GM12878 (cell line): Measurements from ENCODE around the gene CENPP. TPM values are rescaled to one million over a fixed set of nuclear protein-coding genes. Genes with fewer than 3 reads are reported as not detected.

ENCODE experiments used
- ATAC-seq: fragments of 200-7000 bp; cut with Tn5 transposase; 3 replicates; pipeline ENCODE4 v1.9.1; 2020; ENCODE audit warnings: mild to moderate bottlenecking, moderate library complexity
- BruUV-seq: library from RNA; stranded (reverse); fragments of 400-500 nt; replicated peaks from 2 replicates; lab custom pipeline; 2021; lab: Mats Ljungman, UMichigan
- CTCF ChIA-PET: fragments of 300-600 bp; sonication (Branson Sonifier 250); formaldehyde crosslinking; extraction: SDS; loops from one replicate; lab custom pipeline; 2021; ENCODE audit warnings: inconsistent platforms; lab: Yijun Ruan, JAX
- POLR2A ChIA-PET: fragments of 350-600 bp; formaldehyde crosslinking; extraction: SDS; loops from one replicate; lab custom pipeline; 2021; ENCODE audit warnings: inconsistent platforms; lab: Charles Lee
- RAD21 ChIA-PET: fragments of 300-600 bp; sonication (Branson Sonifier 250); formaldehyde crosslinking; loops from one replicate; lab custom pipeline; 2023; ENCODE audit warnings: antibody characterized with exemption; ENCODE audit not compliant: unreplicated experiment; lab: Charles Lee
- SMC1A ChIA-PET: fragments of 300-600 bp; sonication (Branson Sonifier 250); formaldehyde crosslinking; loops from one replicate; lab custom pipeline; 2023; ENCODE audit not compliant: unreplicated experiment, uncharacterized antibody; lab: Charles Lee
- DNase-seq: peaks from one replicate; pipeline ENCODE4 v3.0.0-alpha.2; 2011; ENCODE audit warnings: low read depth, low spot score
- FAIRE-seq: peaks from 3 replicates; lab custom pipeline; 2011; peaks lifted over from hg19 to GRCh38; lab: Jason Lieb, UNC
- H2AFZ ChIP-seq: 2 replicates; pipeline ENCODE4 v1.6.0; 2011; ENCODE audit warnings: low read depth, low read length, control low read depth; ENCODE audit not compliant: control insufficient read depth
- H3K27ac ChIP-seq: 2 replicates; pipeline ENCODE4 v1.5.1; 2011; ENCODE audit warnings: control low read depth; ENCODE audit not compliant: control insufficient read depth, insufficient read depth
- H3K27me3 ChIP-seq, 2 experiments: replicated peaks in 1 of 2; 2 replicates each; pipeline versions ENCODE4 v1.6.0 to v1.6.1; 2011; ENCODE audit warnings: low read length in 1 of 2; ENCODE audit not compliant: control insufficient read depth in 2 of 2, insufficient read depth in 2 of 2
- H3K36me3 ChIP-seq, 2 experiments: 2 replicates each; pipeline ENCODE4 v1.5.1; 2011; ENCODE audit warnings: low read length in 1 of 2; ENCODE audit not compliant: control insufficient read depth in 2 of 2, insufficient read depth in 2 of 2
- H3K4me1 ChIP-seq: 2 replicates; pipeline ENCODE4 v1.6.1; 2011; ENCODE audit warnings: mild to moderate bottlenecking, low read length, moderate library complexity, mixed read lengths; ENCODE audit not compliant: control insufficient read depth, insufficient read depth
- H3K4me2 ChIP-seq: 2 replicates; pipeline ENCODE4 v1.6.0; 2011; ENCODE audit warnings: control low read depth; ENCODE audit not compliant: control insufficient read depth, insufficient read depth
- H3K4me3 ChIP-seq: fragments of 200-600 bp; sonication (generic); 2 replicates; pipeline ENCODE4 v1.5.1; 2016
- H3K79me2 ChIP-seq: 2 replicates; pipeline ENCODE4 v1.6.0; 2011; ENCODE audit warnings: low read length; ENCODE audit not compliant: control insufficient read depth, insufficient read depth
- H3K9ac ChIP-seq: 2 replicates; pipeline ENCODE4 v1.8.0; 2011; ENCODE audit warnings: low read length, control low read depth, mixed read lengths; ENCODE audit not compliant: control insufficient read depth, insufficient read depth
- H3K9me3 ChIP-seq: replicated peaks from 3 replicates; pipeline ENCODE4 v1.5.1; 2011; ENCODE audit warnings: mild to moderate bottlenecking, low read length; ENCODE audit not compliant: control insufficient read depth, insufficient read depth
- H4K20me1 ChIP-seq: 2 replicates; pipeline ENCODE4 v1.6.0; 2011; ENCODE audit not compliant: control insufficient read depth, insufficient read depth
- ASH2L ChIP-seq: fragments of 300-600, 200-600 bp; sonication (generic); IDR thresholded peaks from 2 replicates; pipeline ENCODE4 v1.6.1; 2017; ENCODE audit warnings: low read depth, mild to moderate bottlenecking, borderline replicate concordance
- CBX5 ChIP-seq: sonication (generic); IDR thresholded peaks from 2 replicates; pipeline ENCODE4 v1.6.1; 2016; ENCODE audit warnings: low read depth, moderate library complexity, mild to moderate bottlenecking, inconsistent platforms
- IKZF2 ChIP-seq, 2 experiments: fragments of 450-650 bp; IDR thresholded peaks; 2 replicates each; pipeline ENCODE4 v1.6.1; 2017; ENCODE audit warnings: mild to moderate bottlenecking in 2 of 2, moderate library complexity in 2 of 2
- KLF5 ChIP-seq: fragments of 450-650 bp; IDR thresholded peaks from 2 replicates; pipeline ENCODE4 v1.6.1; 2014; ENCODE audit warnings: mild to moderate bottlenecking; ENCODE audit not compliant: partially characterized antibody
- MEF2B ChIP-seq: fragments of 450-650 bp; IDR thresholded peaks from 2 replicates; pipeline ENCODE4 v1.6.1; 2018; ENCODE audit warnings: mild to moderate bottlenecking, moderate library complexity; ENCODE audit not compliant: partially characterized antibody, poor library complexity, severe bottlenecking
- MYC ChIP-seq: IDR thresholded peaks from 2 replicates; pipeline ENCODE4 v1.6.1; 2011; ENCODE audit warnings: mild to moderate bottlenecking, low read length, moderate library complexity, inconsistent platforms; ENCODE audit not compliant: insufficient read depth, insufficient replicate concordance, insufficient read length, severe bottlenecking
- NFYA ChIP-seq: IDR thresholded peaks from 2 replicates; pipeline ENCODE4 v1.6.1; 2011; ENCODE audit warnings: low read depth, mild to moderate bottlenecking, low read length, improper control_type of control experiment, borderline replicate concordance
- PAX8 ChIP-seq: fragments of 450-650 bp; IDR thresholded peaks from 2 replicates; pipeline ENCODE4 v1.6.1; 2017; ENCODE audit warnings: mild to moderate bottlenecking, moderate library complexity
- POU2F2 ChIP-seq: IDR thresholded peaks from 3 replicates; pipeline ENCODE4 v1.6.1; 2011; ENCODE audit warnings: low read depth, mild to moderate bottlenecking, low read length, borderline replicate concordance
- SIX5 ChIP-seq: IDR thresholded peaks from 2 replicates; pipeline ENCODE4 v1.6.1; 2011; ENCODE audit warnings: mild to moderate bottlenecking, low read depth, low read length, moderate library complexity; ENCODE audit not compliant: severe bottlenecking
- SMARCA5 ChIP-seq: fragments of 450-650 bp; IDR thresholded peaks from 2 replicates; pipeline ENCODE4 v1.6.1; 2017; ENCODE audit warnings: mild to moderate bottlenecking
- SUPT20H ChIP-seq: IDR thresholded peaks from 2 replicates; pipeline ENCODE4 v1.6.1; 2011; ENCODE audit warnings: low read depth, mild to moderate bottlenecking, low read length, moderate library complexity, borderline replicate concordance; ENCODE audit not compliant: control insufficient read depth
- WGBS: methylation state at CpG from one replicate; pipeline ENCODE4 v1.1.6; 2016; ENCODE audit warnings: low lambda C conversion rate; ENCODE audit not compliant: insufficient replicate concordance, insufficient coverage; ENCODE audit errors: missing lambda C conversion rate; 5-methylcytosine and 5-hydroxymethylcytosine counted together
- in situ Hi-C: fragments of 300-500 bp; cut with MboI; formaldehyde crosslinking; loops from 9 replicates; pipeline ENCODE4 v1.14.3; 2018; ENCODE audit warnings: mixed read lengths
- intact Hi-C: fragments of 100-400 bp; cut with micrococcal nuclease; formaldehyde crosslinking; loops from one replicate; pipeline ENCODE4 v1.14.2; 2022; ENCODE audit not compliant: unreplicated experiment
- polyA plus RNA-seq, 11 experiments: library from polyadenylated mRNA; depleted of rRNA in 4 of 11; unstranded in 6 of 11; stranded (reverse) in 5 of 11; fragments of >200 nt; fragmentation: Nextera tagmentation in 4 of 11; fragmentation: Illumina TruSeq in 1 of 11; extraction: Ambion mirVana in 4 of 11; extraction: Trizol in 1 of 11; gene quantifications; 1 replicate in 1 of 11; 2 replicates in 10 of 11; pipeline versions ENCODE4 v1.2.1 to v1.2.3, GENCODE V29; 2011 to 2016; ENCODE audit warnings: inconsistent platforms in 2 of 11, missing spikeins in 2 of 11, low read depth in 1 of 11
- total RNA-seq, 4 experiments: library from RNA; depleted of rRNA in 3 of 4; stranded (reverse); fragments of >200 nt in 3 of 4; fragmentation: Illumina TruSeq in 1 of 4; extraction: Trizol in 1 of 4; gene quantifications; 2 replicates each; pipeline versions ENCODE4 v1.2.1 to v1.2.3, GENCODE V29; 2013 to 2021
- TF ChIP-seq, protein P1 (sequence below): fragments of 450-650 bp; IDR thresholded peaks from 2 replicates; pipeline ENCODE4 v1.6.1; 2014; ENCODE audit warnings: mild to moderate bottlenecking

The CENPP gene
- total and polyA plus RNA-seq, 10 of the 15 experiments (the other 5 are each of a cell fraction or from before 2014, with no cell fraction given): 9.4 to 31.4 (median 19.8) TPM

DNA sequence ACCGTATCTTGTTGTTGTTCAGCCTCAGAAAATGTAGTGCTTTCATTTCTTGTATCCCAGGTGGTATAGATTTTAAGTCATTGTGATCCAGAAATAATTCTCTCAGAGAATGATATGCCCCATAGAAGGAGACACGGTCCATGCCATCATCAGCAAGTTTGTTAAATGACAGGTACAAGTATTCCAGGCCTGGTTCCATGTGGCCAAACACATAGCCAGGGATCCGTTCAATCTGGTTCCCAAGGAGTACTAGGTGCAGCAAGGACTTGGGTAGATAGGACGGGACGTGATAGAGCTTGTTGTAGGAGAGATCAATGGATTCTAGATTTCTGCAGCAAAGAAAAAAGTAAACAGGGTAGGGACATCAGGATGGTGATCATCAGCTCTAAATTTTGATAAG lies 175.0 kb downstream of the CENPP start:
- intact Hi-C loops (loop anchor here (10.0 kb wide), 1 partner anchor 134 kb away; no protein-coding TSS in a partner anchor), in situ Hi-C loops (no loop called here)
- DNase-seq: no peak
- H3K36me3 ChIP-seq: no peaks in the 10 kb centered on the region
- TF ChIP-seq, protein P1, sequence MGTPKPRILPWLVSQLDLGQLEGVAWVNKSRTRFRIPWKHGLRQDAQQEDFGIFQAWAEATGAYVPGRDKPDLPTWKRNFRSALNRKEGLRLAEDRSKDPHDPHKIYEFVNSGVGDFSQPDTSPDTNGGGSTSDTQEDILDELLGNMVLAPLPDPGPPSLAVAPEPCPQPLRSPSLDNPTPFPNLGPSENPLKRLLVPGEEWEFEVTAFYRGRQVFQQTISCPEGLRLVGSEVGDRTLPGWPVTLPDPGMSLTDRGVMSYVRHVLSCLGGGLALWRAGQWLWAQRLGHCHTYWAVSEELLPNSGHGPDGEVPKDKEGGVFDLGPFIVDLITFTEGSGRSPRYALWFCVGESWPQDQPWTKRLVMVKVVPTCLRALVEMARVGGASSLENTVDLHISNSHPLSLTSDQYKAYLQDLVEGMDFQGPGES: no peak
- TF ChIP-seq NFYA (no peak), SIX5 (no peak), SMARCA5 (no peak), PAX8 (no peak), ASH2L (no peak), MYC (no peak), SUPT20H (no peak), CBX5 (no peak), KLF5 (no peak), POU2F2 (no peak), MEF2B (no peak), IKZF2 (IDR thresholded peaks at IDR 0.05) (no peak)
- H3K79me2 ChIP-seq: no peaks in the 10 kb centered on the region
- H2AFZ ChIP-seq: no peak overlapping the region
- no peak overlapping the region for H3K27ac ChIP-seq
- POLR2A ChIA-PET: no interaction called here
- no peak overlapping the region for H3K4me2 ChIP-seq
- no peak for FAIRE-seq
- H3K9me3 ChIP-seq: no peaks in the 10 kb centered on the region
- ATAC-seq: no peak
- no TSS peak for BruUV-seq
- WGBS: 89% methylated on average over 5 of the region's 5 CpGs
- H4K20me1 ChIP-seq: no peaks in the 10 kb centered on the region
- no peaks in the 10 kb centered on the region for H3K27me3 ChIP-seq
- RAD21 ChIA-PET: no interaction called here
- no peak overlapping the region for H3K4me3 ChIP-seq
- CTCF ChIA-PET: interaction anchor here (1.3 kb wide), 1 partner anchor 19 kb away, joined by 3 read pairs; no protein-coding TSS in a partner anchor
- no peak overlapping the region for H3K9ac ChIP-seq
- H3K4me1 ChIP-seq: no peaks in the 10 kb centered on the region
- SMC1A ChIA-PET: interaction anchor here (2.5 kb wide), 1 partner anchor 11 kb away, joined by 7 read pairs; no protein-coding TSS in a partner anchor
